SK-N-SH treated with all-trans-retinoic acid at 6 μM for 48 hours (cell line): Measurements from ENCODE around the gene PFKL.

Experiments
- ATAC-seq: fragments of 200-7000 bp; cut with Tn5 transposase; 3 replicates; pipeline ENCODE4 v1.9.1; 2020; ENCODE audit warnings: mild to moderate bottlenecking, moderate library complexity
- ARNTL ChIP-seq: fragments of 450-650 bp; formaldehyde crosslinking; IDR thresholded peaks from 2 replicates; pipeline ENCODE4 v1.5.0; 2020; ENCODE audit warnings: low read depth, mild to moderate bottlenecking, moderate library complexity, borderline replicate concordance
- BACH2 ChIP-seq: fragments of 250-450 bp; sonication (Bioruptor Pico); IDR thresholded peaks from 2 replicates; pipeline ENCODE4 v1.9.0; 2021; ENCODE audit warnings: mild to moderate bottlenecking, borderline replicate concordance
- CREB5 ChIP-seq: fragments of 250-450 bp; sonication (Bioruptor Pico); IDR thresholded peaks from 2 replicates; pipeline ENCODE4 v1.5.1; 2020; ENCODE audit warnings: low read depth, mild to moderate bottlenecking, moderate library complexity
- CSDC2 ChIP-seq: fragments of 250-450 bp; sonication (Bioruptor Pico); IDR thresholded peaks from 2 replicates; pipeline ENCODE4 v1.5.0; 2020; ENCODE audit warnings: mild to moderate bottlenecking, moderate library complexity
- CSRNP3 ChIP-seq: fragments of 250-450 bp; sonication (Bioruptor Pico); IDR thresholded peaks from 2 replicates; pipeline ENCODE4 v1.5.1; 2021; ENCODE audit warnings: mild to moderate bottlenecking, moderate library complexity
- ESRRG ChIP-seq: fragments of 250-450 bp; sonication (Bioruptor Pico); IDR thresholded peaks from 2 replicates; pipeline ENCODE4 v1.6.1; 2021; ENCODE audit warnings: mild to moderate bottlenecking
- GLIS3 ChIP-seq: fragments of 250-450 bp; sonication (Bioruptor Pico); IDR thresholded peaks from 2 replicates; pipeline ENCODE4 v1.5.0; 2020; ENCODE audit warnings: mild to moderate bottlenecking, moderate library complexity
- OSR1 ChIP-seq: fragments of 250-450 bp; sonication (Bioruptor Pico); IDR thresholded peaks from 2 replicates; pipeline ENCODE4 v1.8.0; 2022; ENCODE audit warnings: moderate library complexity, mild to moderate bottlenecking, inconsistent platforms
- POU6F1 ChIP-seq: fragments of 250-450 bp; sonication (Bioruptor Pico); IDR thresholded peaks from 2 replicates; pipeline ENCODE4 v1.8.0; 2021; ENCODE audit warnings: low read depth, mild to moderate bottlenecking, moderate library complexity, borderline replicate concordance
- PPARA ChIP-seq: fragments of 250-450 bp; sonication (Bioruptor Pico); IDR thresholded peaks from 2 replicates; pipeline ENCODE4 v1.5.0; 2020; ENCODE audit warnings: mild to moderate bottlenecking, borderline replicate concordance
- RARB ChIP-seq: fragments of 250-450 bp; sonication (Bioruptor Pico); IDR thresholded peaks from 2 replicates; pipeline ENCODE4 v1.8.0; 2021; ENCODE audit warnings: mild to moderate bottlenecking, moderate library complexity
- SNAI2 ChIP-seq: fragments of 250-450 bp; sonication (Bioruptor Pico); IDR thresholded peaks from 2 replicates; pipeline ENCODE4 v1.5.0; 2020; ENCODE audit warnings: mild to moderate bottlenecking, moderate library complexity
- TCF4 ChIP-seq: fragments of 250-450 bp; sonication (Bioruptor Pico); IDR thresholded peaks from 2 replicates; pipeline ENCODE4 v1.8.0; 2021; ENCODE audit warnings: mild to moderate bottlenecking, moderate library complexity, borderline replicate concordance
- TOX ChIP-seq: fragments of 250-450 bp; sonication (Bioruptor Pico); IDR thresholded peaks from 2 replicates; pipeline ENCODE4 v1.8.0; 2021; ENCODE audit warnings: mild to moderate bottlenecking, moderate library complexity, borderline replicate concordance
- TSHZ2 ChIP-seq: fragments of 250-450 bp; sonication (Bioruptor Pico); IDR thresholded peaks from 2 replicates; pipeline ENCODE4 v1.5.0; 2020; ENCODE audit warnings: mild to moderate bottlenecking, moderate library complexity
- ZC3H10 ChIP-seq: fragments of 250-450 bp; sonication (Bioruptor Pico); IDR thresholded peaks from 2 replicates; pipeline ENCODE4 v1.5.1; 2021; ENCODE audit warnings: mild to moderate bottlenecking, moderate library complexity
- ZFP3 ChIP-seq: fragments of 250-450 bp; sonication (Bioruptor Pico); IDR thresholded peaks from 2 replicates; pipeline ENCODE4 v1.5.0; 2020; ENCODE audit warnings: mild to moderate bottlenecking, moderate library complexity
- ZFP30 ChIP-seq: fragments of 450-650 bp; formaldehyde crosslinking; IDR thresholded peaks from 2 replicates; pipeline ENCODE4 v1.5.0; 2022; ENCODE audit warnings: mild to moderate bottlenecking, moderate library complexity
- ZNF70 ChIP-seq: fragments of 450-650 bp; formaldehyde crosslinking; IDR thresholded peaks from 2 replicates; pipeline ENCODE4 v1.5.0; 2020; ENCODE audit warnings: mild to moderate bottlenecking, moderate library complexity
- ZNF8 ChIP-seq: fragments of 450-650 bp; formaldehyde crosslinking; IDR thresholded peaks from 2 replicates; pipeline ENCODE4 v1.5.0; 2020; ENCODE audit warnings: mild to moderate bottlenecking, moderate library complexity

Gene PFKL

GRCh38 chr21:44318489-44319285, 18.8 kb downstream of the PFKL start (continued):
- no peak for TF ChIP-seq SNAI2 (CRISPR knock-in tag)
- TF ChIP-seq BACH2 (CRISPR knock-in tag) = no peak
- TF ChIP-seq TSHZ2 (CRISPR knock-in tag) = no peak
- TF ChIP-seq, all 23 proteins: peak for 0

- ATAC-seq = no peak
- TF ChIP-seq TSHZ2 (CRISPR knock-in tag) (no peak), ZNF70 (CRISPR knock-in tag) (no peak), ZFP30 (CRISPR knock-in tag) (no peak), GLIS3 (CRISPR knock-in tag) (no peak), TOX (no peak), BACH2 (CRISPR knock-in tag) (no peak), POU6F1 (CRISPR knock-in tag) (no peak), RARB (no peak), TCF4 (CRISPR knock-in tag) (no peak), ZNF8 (CRISPR knock-in tag) (no peak)
- TF ChIP-seq, all 23 proteins: peak for 0
These were observed 19.7 kb downstream of the PFKL start for GRCh38 chr21:44319407-44320065.

GRCh38 chr21:44320847-44321246, 21.0 kb downstream of the PFKL start:
- ATAC-seq = no peak
- TF ChIP-seq GLIS3 (CRISPR knock-in tag) = no peak
- TF ChIP-seq CSDC2 (CRISPR knock-in tag) = no peak
- TF ChIP-seq SNAI2 (CRISPR knock-in tag) = no peak
- TF ChIP-seq POU6F1 (CRISPR knock-in tag) = no peak
- no peak for TF ChIP-seq TCF4 (CRISPR knock-in tag)
- TF ChIP-seq ZFP30 (CRISPR knock-in tag) = no peak
- no peak for TF ChIP-seq RARB
- no peak for TF ChIP-seq ZNF8 (CRISPR knock-in tag)
- no peak for TF ChIP-seq ZC3H10 (CRISPR knock-in tag)
- no peak for TF ChIP-seq BACH2 (CRISPR knock-in tag)
- no peak for TF ChIP-seq CSRNP3
- TF ChIP-seq TOX = no peak
- no peak for TF ChIP-seq ESRRG (CRISPR knock-in tag)
- TF ChIP-seq ZFP3 (CRISPR knock-in tag) = no peak
- no peak for TF ChIP-seq OSR1 (CRISPR knock-in tag)
- TF ChIP-seq PPARA (CRISPR knock-in tag) = no peak
- TF ChIP-seq ARNTL (CRISPR knock-in tag) = no peak
- TF ChIP-seq CREB5 (CRISPR knock-in tag) = no peak
- TF ChIP-seq TSHZ2 (CRISPR knock-in tag) = no peak
